ENCODE results near the gene AMPD2.

The AMPD2 gene

GRCh38 chr1:109630898-109631512 is 11.4 kb downstream of the AMPD2 start:
- no peak for DNase-seq (ENCODE audit: low read depth)

DNA sequence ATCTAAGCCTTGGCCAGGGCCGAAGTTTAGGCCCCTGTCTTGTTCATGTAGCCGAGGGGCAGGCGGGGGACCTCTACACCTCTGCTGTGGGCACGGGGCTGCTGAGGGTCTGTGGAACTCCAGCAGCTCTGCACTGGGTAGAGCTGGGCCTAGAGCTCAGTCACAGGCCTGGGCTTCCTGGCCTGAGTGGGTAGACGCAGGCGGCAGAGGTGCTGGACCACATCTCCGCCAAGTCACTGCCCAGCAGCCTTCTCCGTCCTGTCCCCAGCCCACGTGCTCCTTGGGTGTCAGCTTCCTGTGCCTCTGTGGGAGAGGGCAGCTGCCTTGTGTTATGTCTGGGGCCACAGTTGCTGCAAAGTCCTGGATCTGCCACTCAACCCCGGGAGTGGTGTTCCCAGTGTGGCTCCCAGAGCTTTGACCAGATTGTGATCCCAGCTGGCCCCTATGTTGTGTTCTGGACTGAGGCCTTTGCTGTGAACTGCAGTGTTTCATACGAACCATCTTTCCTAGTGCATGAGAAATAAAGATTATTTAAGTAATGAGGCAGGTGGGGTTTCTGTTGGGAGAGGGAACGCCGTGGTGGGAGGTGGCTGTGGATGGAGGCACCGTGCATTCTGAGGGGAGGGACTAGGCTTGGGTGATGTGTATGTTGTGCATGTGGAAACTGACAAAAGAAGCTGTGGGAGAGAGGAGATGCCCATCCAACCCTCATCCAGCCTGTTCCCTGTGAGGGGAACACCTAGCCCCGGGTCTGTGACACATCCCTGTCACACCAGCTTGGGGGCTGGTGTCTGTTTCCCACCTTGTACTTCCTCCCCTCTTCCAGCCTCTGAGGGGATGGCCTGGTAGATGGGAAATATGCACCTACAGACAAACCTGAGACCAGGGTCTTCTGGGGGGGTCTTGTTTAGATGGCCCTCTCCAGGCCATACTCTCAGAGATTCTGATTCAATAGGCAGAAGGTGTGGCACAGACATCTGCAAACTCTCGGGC is 12.2 kb downstream of the AMPD2 start:
- DNase-seq (ENCODE audit: low read depth), result no peak

- DNase-seq (ENCODE audit: low read depth), result no peak
These were observed 13.2 kb downstream of the AMPD2 start for GRCh38 chr1:109632671-109633346.

DNA sequence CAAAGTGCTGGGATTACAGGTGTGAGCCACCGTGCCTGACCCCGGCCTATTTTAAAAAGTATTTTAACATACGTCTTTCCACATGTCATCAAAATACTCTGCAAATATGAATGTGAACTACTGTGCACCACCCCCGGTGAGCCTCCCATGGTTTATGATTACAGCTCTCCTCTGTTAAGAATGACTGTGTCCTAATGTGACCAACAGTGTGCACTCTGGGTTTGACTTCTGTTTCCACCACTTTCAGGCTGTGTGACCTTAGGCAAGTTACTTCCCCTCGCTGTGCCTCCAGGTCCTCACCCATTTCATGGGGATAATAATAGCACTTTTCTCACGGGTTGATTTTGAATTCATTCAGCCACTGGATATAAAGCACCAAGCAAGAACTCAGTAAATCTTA is 14.7 kb downstream of the AMPD2 start:
- no peak for DNase-seq (ENCODE audit: low read depth)

DNA sequence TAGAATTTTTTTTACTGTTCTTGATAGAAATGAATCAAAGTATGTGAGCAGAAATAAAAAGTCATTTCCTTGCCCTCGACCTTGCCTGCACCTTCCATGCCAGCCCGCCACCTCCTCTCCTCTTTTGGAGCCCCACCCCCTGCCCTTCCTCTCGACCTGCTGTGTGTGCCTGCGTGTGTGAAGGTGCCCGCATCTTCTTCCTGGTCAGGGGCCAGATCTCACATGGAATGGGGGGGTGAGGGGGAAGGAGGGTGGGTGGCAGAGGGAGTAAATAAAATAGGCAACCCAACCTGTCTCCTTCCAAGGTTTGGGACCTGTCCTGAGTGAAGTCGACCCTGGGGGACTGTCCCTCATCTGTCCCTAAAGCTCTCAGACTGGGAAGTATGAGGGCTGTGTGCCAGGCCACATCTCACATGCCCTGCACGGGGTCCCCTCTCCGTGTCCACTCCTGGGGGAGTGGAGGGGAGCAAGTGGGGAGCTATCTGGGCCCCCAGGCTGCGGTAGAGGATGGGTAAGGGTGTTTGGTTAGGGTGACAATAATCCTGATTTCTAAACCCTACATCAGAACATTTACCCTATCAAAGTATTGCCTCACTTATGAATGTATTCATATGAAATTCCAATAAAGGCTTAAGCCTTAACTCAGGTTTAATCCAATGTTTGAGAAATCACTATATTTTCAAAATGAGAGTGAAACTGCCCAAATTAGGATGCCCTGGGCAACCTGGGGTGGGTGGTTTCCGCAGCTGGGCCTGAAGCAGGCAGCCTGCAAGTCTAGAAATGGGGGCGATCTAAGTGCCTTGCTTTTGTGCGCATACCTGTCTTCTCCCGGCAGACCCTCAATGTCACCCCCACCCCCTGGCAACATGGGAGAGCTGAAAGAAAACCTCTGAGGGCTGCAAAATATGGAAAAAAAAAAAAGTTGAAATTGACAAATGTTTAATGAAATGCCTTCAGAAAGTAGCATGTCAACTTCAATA is 15.4 kb downstream of the AMPD2 start:
- DNase-seq (ENCODE audit: low read depth), result no peak

GRCh38 chr1:109635862-109636200 is 16.2 kb downstream of the AMPD2 start:
- no peak for DNase-seq (ENCODE audit: low read depth)

DNA sequence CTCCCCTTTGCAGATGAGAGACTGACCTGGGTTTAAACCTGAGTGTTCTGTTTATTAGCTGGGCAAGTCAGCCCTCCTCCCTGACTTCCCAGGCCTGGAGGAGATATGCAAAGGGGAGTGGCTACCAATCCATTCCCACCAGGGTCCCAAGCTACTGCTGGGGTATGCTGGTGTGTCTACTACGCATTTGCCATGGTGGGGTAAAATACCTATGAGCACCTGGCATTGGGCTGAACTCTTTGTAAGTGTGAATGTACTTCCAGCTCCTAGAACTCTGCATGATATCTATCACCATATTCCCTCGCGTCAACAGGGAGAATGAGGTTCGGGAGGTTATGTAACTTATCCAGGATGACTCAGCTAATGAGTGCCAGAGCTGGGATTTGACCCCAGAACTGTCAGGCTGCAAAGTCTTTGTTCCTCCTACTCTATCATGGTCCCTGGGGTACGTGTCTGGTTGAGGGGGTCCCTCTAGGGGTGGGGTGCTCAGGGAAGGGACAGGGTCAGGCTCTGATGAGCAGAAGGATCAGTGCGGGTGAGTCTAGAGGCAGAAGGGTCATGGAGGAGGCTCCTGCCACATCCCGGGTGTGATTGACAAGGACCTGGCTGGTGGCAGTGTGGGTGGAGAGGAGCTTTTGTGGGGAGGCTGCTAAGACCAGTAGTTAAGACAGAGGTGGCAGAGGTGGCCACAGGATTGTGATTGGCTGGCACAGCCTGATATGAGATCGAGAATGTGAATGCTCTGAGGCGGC is 16.7 kb downstream of the AMPD2 start:
- no peak for DNase-seq (ENCODE audit: low read depth)

DNA sequence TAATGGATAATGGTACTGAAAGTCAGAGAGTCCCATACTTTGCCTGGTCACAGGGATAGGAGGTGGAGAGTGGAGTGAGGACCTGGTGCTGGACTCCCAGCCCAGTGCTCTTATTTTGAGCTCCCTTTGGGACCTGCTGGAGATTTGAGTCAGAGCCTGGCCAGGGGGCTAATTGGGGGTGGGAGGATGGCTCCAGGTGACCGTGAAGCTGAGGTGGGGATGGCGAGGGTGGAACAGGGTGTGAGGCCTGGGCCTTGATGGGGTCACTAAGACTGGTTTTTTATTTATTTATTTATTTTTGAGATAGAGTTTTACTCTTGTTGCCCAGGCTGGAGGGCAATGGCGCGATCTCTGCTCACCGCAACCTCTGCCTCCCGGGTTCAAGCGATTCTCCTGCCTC is 17.8 kb downstream of the AMPD2 start:
- no peak for DNase-seq (ENCODE audit: low read depth)

GRCh38 chr1:109639063-109639840 is 19.6 kb downstream of the AMPD2 start:
- no peak for DNase-seq (ENCODE audit: low read depth)

DNA sequence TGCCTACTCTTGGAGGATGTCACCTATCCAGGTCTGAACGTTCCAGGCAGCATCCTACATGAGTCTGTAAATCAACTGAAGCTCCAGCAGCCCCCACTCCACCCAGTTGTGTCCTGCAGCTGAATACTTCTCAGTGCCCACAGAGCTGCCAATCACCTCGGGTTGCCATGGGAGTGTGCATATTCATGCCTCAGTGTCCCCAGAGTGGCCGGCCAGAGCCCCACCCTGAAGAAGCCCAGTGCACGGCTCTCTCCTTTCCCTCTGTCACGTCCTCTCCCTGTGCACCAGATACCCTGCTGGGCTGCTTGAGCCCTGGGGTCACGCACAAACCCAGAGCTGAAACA is 20.2 kb downstream of the AMPD2 start:
- DNase-seq (ENCODE audit: low read depth), result no peak

DNA sequence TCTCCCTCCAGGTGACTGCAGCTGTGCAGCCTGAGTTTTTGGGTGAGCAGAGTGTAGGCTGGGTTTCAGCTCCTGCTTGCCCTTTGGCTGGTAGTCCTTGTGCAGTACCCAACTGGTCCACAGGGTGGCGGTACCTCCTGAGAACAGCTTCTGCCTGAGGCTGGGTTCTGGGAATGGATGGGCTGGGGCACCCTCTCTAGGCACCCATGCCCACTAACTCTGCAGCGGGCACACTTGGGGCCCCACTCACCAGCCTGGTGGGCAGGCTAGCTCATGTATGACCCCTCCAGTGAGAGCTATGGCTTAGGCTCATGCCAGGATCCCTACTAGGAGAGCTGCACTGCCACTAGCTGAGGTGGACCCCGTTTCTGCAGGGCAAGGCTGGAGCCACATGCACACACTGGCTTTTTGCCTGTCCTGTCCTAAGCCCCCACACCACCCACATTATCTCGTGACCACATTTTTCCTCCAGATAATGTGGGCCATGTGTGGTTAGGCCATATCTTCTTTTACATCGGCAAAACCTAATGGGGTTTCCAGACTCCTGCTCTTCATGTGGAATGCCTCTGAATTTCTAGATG is 20.7 kb downstream of the AMPD2 start:
- peak; percentile 81 for DNase-seq (ENCODE audit: low read depth)

DNA sequence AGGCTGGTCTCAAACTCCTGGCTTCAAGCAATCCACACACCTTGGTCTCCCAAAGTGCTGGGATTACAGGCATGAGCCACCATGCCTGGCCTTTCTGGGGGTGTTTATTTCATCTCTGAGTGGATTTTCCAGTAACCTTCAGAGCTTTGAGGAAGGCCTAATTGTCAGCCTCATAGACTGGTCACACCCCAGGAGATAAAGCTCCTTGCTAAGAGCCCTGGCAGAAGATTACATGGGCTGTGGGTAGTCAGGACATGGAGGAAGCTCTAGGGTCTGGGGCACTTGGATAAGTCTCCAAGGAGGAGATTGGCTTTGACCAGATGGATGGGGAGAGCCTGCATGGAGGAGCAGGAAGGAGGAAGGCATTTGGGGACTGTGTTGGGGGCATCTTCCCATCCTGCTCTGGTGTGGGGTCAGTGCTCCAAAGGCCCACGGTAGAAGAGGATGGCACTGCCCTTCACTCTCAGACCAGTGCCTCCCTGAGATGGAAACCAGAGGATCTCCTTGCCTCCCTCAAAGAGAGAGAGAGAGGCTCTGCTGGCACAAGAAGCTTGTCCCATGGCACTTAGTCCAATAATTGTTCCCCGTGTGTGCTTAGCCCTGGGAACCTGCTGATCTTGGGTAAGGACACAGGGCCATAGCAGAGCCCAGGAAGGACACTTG is 21.6 kb downstream of the AMPD2 start:
- DNase-seq (ENCODE audit: low read depth), result no peak

DNA sequence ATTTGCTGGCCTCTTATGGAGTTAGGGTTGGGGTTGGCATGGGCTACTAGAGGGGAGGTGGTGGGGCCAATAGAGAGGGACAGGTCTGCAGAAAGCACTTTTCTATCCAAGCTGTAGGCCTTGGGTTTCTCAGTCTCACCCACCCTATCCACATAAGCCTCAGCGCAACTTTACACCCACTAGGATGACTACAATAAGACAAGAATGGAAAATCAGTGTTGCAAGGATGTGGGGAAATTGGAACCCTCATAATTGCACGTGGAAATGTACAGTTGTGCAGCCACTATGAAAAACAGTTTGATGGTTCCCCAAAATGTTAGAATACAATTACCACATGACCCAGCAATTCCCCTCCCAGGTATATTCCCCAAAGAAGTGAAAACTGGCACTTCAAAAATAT is 22.2 kb downstream of the AMPD2 start:
- DNase-seq (ENCODE audit: low read depth), result no peak

GRCh38 chr1:109642626-109643025 is 23.0 kb downstream of the AMPD2 start:
- no peak for DNase-seq (ENCODE audit: low read depth)

- peak; percentile 75 for DNase-seq (ENCODE audit: low read depth)
These were observed 24.0 kb downstream of the AMPD2 start for GRCh38 chr1:109643385-109644230.

- no peak for DNase-seq (ENCODE audit: low read depth)
These were observed 25.0 kb downstream of the AMPD2 start for GRCh38 chr1:109644670-109645069.

DNA sequence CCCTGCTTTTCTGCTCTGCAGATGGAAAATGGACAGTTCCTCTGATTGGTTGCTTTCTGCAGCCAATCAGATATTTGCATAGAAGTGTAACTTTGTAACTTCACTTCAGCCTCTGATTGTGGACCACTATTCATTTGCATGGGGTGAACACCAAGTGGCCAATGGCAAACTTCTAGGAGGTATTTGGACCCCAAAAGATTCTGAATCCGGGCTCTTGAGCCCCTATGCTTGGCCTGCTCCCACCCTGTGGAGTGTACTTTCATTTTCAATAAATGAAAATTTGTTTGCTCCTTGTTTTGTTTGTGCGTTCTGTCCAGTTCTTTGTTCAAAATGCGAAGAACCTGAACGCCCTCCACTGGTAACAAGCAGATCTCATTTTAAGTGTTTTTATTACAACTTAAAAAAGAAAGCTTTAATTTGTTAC is 29.9 kb downstream of the AMPD2 start:
- no peak for DNase-seq (ENCODE audit: low read depth)

GRCh38 chr1:109650609-109651008 is 31.0 kb downstream of the AMPD2 start:
- DNase-seq (ENCODE audit: low read depth), result no peak

All from T follicular helper cell (primary cell).